HG03103 (cell line): ENCODE measurements around the gene GPR158.
"Not testable (repeated sequence)": the region's sequence is repeated elsewhere in the genome, so short reads cannot be mapped to it uniquely, and the experiment has no call there.

ENCODE experiments used
- ATAC-seq: cut with Tn5 transposase; IDR thresholded peaks from one replicate; pipeline ENCODE4 v1.9.1; 2021; ENCODE audit warnings: low read depth; ENCODE audit not compliant: unreplicated experiment

GPR158 gene

GRCh38 chr10:25294032-25294926, 119.5 kb downstream of the GPR158 start:
- ATAC-seq: no peak

- ATAC-seq: no peak
These were observed 121.5 kb downstream of the GPR158 start for GRCh38 chr10:25296324-25296723.

GRCh38 chr10:25297466-25297865, 122.7 kb downstream of the GPR158 start:
- no peak for ATAC-seq

- no peak for ATAC-seq
These were observed 125.3 kb downstream of the GPR158 start for GRCh38 chr10:25300073-25300472.

- ATAC-seq: no peak
These were observed 129.8 kb downstream of the GPR158 start for GRCh38 chr10:25304606-25305005.

GRCh38 chr10:25306386-25306785, 131.6 kb downstream of the GPR158 start:
- no peak for ATAC-seq

- ATAC-seq: no peak
These were observed 133.5 kb downstream of the GPR158 start for GRCh38 chr10:25308278-25308677.

- ATAC-seq: not testable (repeated sequence)
These were observed 142.9 kb downstream of the GPR158 start for GRCh38 chr10:25317596-25318211.

GRCh38 chr10:25327273-25327672, 152.5 kb downstream of the GPR158 start:
- no peak for ATAC-seq

- no peak for ATAC-seq
These were observed 153.6 kb downstream of the GPR158 start for GRCh38 chr10:25328361-25328760.

GRCh38 chr10:25329587-25329986, 154.8 kb downstream of the GPR158 start:
- not testable (repeated sequence) for ATAC-seq

GRCh38 chr10:25334445-25334844, 159.6 kb downstream of the GPR158 start:
- ATAC-seq: no peak

- ATAC-seq: no peak
These were observed 161.5 kb downstream of the GPR158 start for GRCh38 chr10:25336330-25336729.

GRCh38 chr10:25338271-25338670, 163.5 kb downstream of the GPR158 start:
- ATAC-seq: no peak

- no peak for ATAC-seq
These were observed 165.2 kb downstream of the GPR158 start for GRCh38 chr10:25339966-25340365.

GRCh38 chr10:25349520-25349919, 174.7 kb downstream of the GPR158 start:
- no peak for ATAC-seq

GRCh38 chr10:25356609-25357008, 181.8 kb downstream of the GPR158 start:
- ATAC-seq: no peak

GRCh38 chr10:25357269-25357668, 182.5 kb downstream of the GPR158 start:
- ATAC-seq: no peak

- ATAC-seq: no peak
These were observed 207.4 kb downstream of the GPR158 start for GRCh38 chr10:25382029-25382810.

- not testable (repeated sequence) for ATAC-seq
These were observed 208.1 kb downstream of the GPR158 start for GRCh38 chr10:25382901-25383300.

GRCh38 chr10:25383686-25384085, 208.9 kb downstream of the GPR158 start:
- ATAC-seq: no peak
